Common myeloid progenitor, CD34-positive (primary cell): ENCODE measurements around the gene KDM1B.
A peak's percentile ranks its signal among the peaks of the same experiment; 100 is the strongest.
"Not testable (repeated sequence)": the region's sequence is repeated elsewhere in the genome, so short reads cannot be mapped to it uniquely, and the experiment has no call there.

Source experiments
- CTCF ChIA-PET: fragments of 350-600 bp; sonication (Branson Sonifier 250); formaldehyde crosslinking; loops from one replicate; lab custom pipeline; 2021; ENCODE audit warnings: antibody characterized with exemption; lab: Charles Lee
- POLR2A ChIA-PET: fragments of 350-600 bp; sonication (Branson Sonifier 250); formaldehyde crosslinking; loops from one replicate; lab custom pipeline; 2021; ENCODE audit warnings: antibody characterized with exemption; lab: Charles Lee
- DNase-seq, 3 donors: peaks; one replicate each; pipeline versions ENCODE4 v3.0.0 to v3.0.0-alpha.2; 2013
- H3K27ac ChIP-seq, 2 experiments: 1 replicate in 1 of 2; 2 replicates in 1 of 2; pipeline ENCODE4 v1.7.0; 2013; ENCODE audit warnings: inconsistent platforms in 2 of 2, low read length in 2 of 2, mild to moderate bottlenecking in 2 of 2, low read depth in 1 of 2, moderate library complexity in 1 of 2; ENCODE audit not compliant: severe bottlenecking in 2 of 2, insufficient read depth in 1 of 2, poor library complexity in 1 of 2
- H3K27me3 ChIP-seq, 5 experiments: replicated peaks in 2 of 5; 1 replicate in 3 of 5; 2 replicates in 2 of 5; pipeline versions ENCODE4 v1.6.1 to v1.7.0; 2013; ENCODE audit warnings: low read length in 4 of 5, mild to moderate bottlenecking in 2 of 5, moderate library complexity in 2 of 5, inconsistent platforms in 1 of 5; ENCODE audit not compliant: insufficient read depth in 5 of 5, control insufficient read depth in 4 of 5
- H3K36me3 ChIP-seq, 4 experiments: 1 replicate in 2 of 4; 2 replicates in 2 of 4; pipeline versions ENCODE4 v1.6.1 to v1.7.0; 2013; ENCODE audit warnings: low read length in 3 of 4, control low read depth in 1 of 4, mild to moderate bottlenecking in 1 of 4; ENCODE audit not compliant: control insufficient read depth in 4 of 4, insufficient read depth in 4 of 4
- H3K4me1 ChIP-seq, 4 experiments: 1 replicate in 3 of 4; 2 replicates in 1 of 4; pipeline versions ENCODE4 v1.6.1 to v1.7.1; 2013; ENCODE audit warnings: low read length in 3 of 4, mild to moderate bottlenecking in 3 of 4, control low read depth in 1 of 4, inconsistent platforms in 1 of 4, moderate library complexity in 1 of 4; ENCODE audit not compliant: control insufficient read depth in 4 of 4, insufficient read depth in 4 of 4; ENCODE audit errors: control extremely low read depth in 1 of 4
- H3K4me3 ChIP-seq, 7 experiments: 1 replicate in 4 of 7; 2 replicates in 3 of 7; pipeline versions ENCODE4 v1.5.1 to v1.7.0; 2013; ENCODE audit warnings: mild to moderate bottlenecking in 7 of 7, low read length in 6 of 7, moderate library complexity in 6 of 7, inconsistent platforms in 2 of 7, low read depth in 2 of 7, control low read depth in 1 of 7; ENCODE audit not compliant: insufficient read depth in 4 of 7, control insufficient read depth in 1 of 7; ENCODE audit errors: extremely low read depth in 1 of 7
- H3K9me3 ChIP-seq, 5 experiments: 1 replicate in 4 of 5; 2 replicates in 1 of 5; pipeline versions ENCODE4 v1.6.1 to v1.7.1; 2013; ENCODE audit warnings: low read length in 4 of 5, mild to moderate bottlenecking in 2 of 5, inconsistent platforms in 1 of 5, low read depth in 1 of 5, moderate library complexity in 1 of 5; ENCODE audit not compliant: control insufficient read depth in 4 of 5, insufficient read depth in 2 of 5; ENCODE audit errors: control extremely low read depth in 1 of 5
- WGBS: methylation state at CpG from one replicate; pipeline ENCODE4 v1.1.5; 2013; ENCODE audit not compliant: insufficient coverage; 5-methylcytosine and 5-hydroxymethylcytosine counted together

Gene KDM1B

DNA sequence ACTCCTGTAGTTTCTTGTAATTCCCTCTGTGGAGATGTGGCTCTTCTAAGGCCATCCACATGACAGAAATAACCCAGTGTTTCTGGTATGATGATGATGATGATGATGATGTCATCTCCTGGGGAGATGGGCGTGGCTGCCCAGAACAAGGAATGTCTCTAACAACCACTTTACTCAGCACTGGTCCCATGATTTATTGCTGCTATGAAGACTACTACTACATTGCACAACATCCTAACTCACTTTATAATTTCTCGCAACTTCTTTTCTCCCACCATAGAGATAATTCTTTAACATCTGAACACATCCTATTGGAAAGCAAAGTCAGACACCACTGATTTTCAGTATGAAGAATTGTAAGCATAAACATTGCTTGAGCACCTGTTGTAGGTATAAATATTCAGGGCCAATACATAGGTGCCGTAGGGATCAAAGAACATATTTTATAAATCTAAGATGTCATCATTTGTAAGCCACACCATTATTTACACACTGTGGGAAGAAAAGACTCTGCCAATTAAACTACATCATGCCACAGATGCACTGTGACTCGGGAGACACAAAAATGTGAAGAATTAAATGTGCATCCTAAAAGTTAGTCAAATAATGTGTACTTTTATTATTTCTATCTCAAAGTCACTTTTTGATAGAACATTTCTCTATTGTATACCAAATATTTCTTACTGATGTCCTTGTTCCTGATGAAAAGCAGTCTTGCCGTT is 6.8 kb upstream of the KDM1B start:
- H3K27ac ChIP-seq: no peak overlapping the region
- no peak overlapping the region for H3K4me3 ChIP-seq
- no peaks in the 10 kb centered on the region for H3K27me3 ChIP-seq
- H3K36me3 ChIP-seq: peaks cover 0 to 11% (median 5%) of the 10 kb centered on the region in 4 experiments
- WGBS: 100% methylated on average over 1 of the region's 5 CpGs
- no peaks in the 10 kb centered on the region for H3K9me3 ChIP-seq
- ChIA-PET CTCF (no interaction called here), POLR2A (no interaction called here)
- H3K4me1 ChIP-seq: peaks cover 4 to 12% (median 7%) of the 10 kb centered on the region in 4 experiments
- no peak for DNase-seq

DNA sequence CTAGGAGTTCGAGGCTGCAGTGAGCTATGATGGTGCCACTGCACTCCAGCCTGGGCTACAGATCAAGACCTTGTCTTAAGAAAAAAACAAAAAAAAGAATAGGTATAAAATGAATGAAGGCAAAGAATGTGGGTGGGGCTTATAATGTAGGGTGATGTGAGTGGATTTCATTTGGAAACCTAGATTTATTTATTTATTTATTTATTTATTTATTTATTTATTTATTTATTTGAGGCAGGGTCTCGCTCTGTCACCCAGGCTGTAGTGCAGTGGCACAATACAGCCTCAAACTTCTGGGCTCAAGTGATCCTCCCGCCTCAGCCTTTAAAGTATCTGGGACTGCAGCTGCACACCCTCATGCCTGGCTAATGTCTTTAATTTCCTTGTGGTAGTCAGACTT is 3.8 kb upstream of the KDM1B start:
- CTCF ChIA-PET: interaction anchor here (0.7 to 0.9 kb wide), 2 partner anchors 94 to 164 kb away, joined by 3 read pairs; partner anchors contain the start of gene KIF13A
- POLR2A ChIA-PET: not testable (repeated sequence)
- WGBS: 90% methylated on average over 2 of the region's 3 CpGs

GRCh38 chr6:18151801-18152200 is 3.4 kb upstream of the KDM1B start:
- no peaks in the 10 kb centered on the region for H3K27me3 ChIP-seq
- WGBS: 100% methylated on average over 1 of the region's 3 CpGs
- H3K36me3 ChIP-seq: peaks cover 0 to 8% (median 3%) of the 10 kb centered on the region in 4 experiments
- ChIA-PET CTCF (no interaction called here), POLR2A (no interaction called here)
- peaks cover 14 to 32% (median 26%) of the 10 kb centered on the region in 4 experiments for H3K4me1 ChIP-seq
- no peak overlapping the region for H3K4me3 ChIP-seq
- H3K27ac ChIP-seq: no peak overlapping the region
- H3K9me3 ChIP-seq: no peaks in the 10 kb centered on the region
- no peak for DNase-seq

More for the DNA sequence above, 3.8 kb upstream of the KDM1B start:
- not testable (repeated sequence) for H3K9me3 ChIP-seq, H3K36me3 ChIP-seq, H3K27me3 ChIP-seq, H3K27ac ChIP-seq, H3K4me3 ChIP-seq, DNase-seq
- H3K4me1 ChIP-seq: peaks cover 14 to 29% (median 24%) of the 10 kb centered on the region in 4 experiments

GRCh38 chr6:18153311-18153703 is 1.9 kb upstream of the KDM1B start:
- H3K9me3 ChIP-seq: no peaks in the 10 kb centered on the region
- peak overlapping the region in 1 of 7 experiments; percentile 89 for H3K4me3 ChIP-seq
- ChIA-PET CTCF (interaction anchor here (0.5 kb wide), 1 partner anchor 359 kb away, joined by 3 read pairs; no protein-coding TSS in a partner anchor), POLR2A (interaction anchor here (0.6 kb wide), 1 partner anchor 16 kb away, joined by 4 read pairs; no protein-coding TSS in a partner anchor)
- H3K36me3 ChIP-seq: peaks cover 0 to 3% (median 1%) of the 10 kb centered on the region in 4 experiments
- no peak for DNase-seq
- no peaks in the 10 kb centered on the region for H3K27me3 ChIP-seq
- peak overlapping the region in 1 of 2 experiments; percentile 86 for H3K27ac ChIP-seq
- H3K4me1 ChIP-seq: peaks cover 14 to 32% (median 26%) of the 10 kb centered on the region in 4 experiments

DNA sequence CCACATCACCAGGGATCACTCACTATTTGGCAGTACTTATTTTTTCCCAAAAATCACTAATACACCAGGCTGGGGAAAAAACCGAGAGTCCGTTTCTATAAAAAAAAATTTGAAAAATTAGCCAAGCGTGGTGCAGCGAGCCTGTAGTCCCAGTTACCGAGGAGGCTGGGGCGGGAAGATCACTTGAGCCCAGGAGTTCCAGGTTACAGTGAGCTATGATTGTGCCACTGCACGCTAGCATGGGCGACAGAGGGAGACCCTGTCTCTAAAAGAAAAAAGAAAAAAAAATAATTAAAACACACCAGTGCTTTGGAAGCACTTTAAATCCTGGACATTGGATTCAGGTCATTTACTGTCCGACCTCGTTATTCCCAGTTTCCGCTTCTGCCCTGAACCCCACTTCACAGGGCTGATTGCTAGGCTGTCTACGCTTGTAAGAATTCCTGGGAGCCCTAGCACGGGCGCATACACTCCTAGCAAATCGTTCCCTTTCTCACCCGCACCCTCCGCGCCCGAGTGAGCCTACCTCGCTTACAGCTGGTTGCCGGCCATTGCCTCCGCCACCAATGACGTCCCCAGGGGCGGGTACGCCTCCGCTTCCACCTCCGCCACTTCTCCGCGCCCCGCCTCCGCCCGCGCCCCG is 594 bp upstream of the KDM1B start, which contains the start of gene TPMT:
Gene TPMT (minus strand): TSS at position 571 of the 643 bp plus-strand sequence. CDS start 5,950 bp downstream, outside the sequence.
- H3K27me3 ChIP-seq: no peaks in the 10 kb centered on the region
- peak within 1 kb of the TSS; percentile 66 to 86 for H3K27ac ChIP-seq
- peaks cover 0 to 4% (median 2%) of the 10 kb centered on the region in 4 experiments for H3K36me3 ChIP-seq
- peak within 1 kb of the TSS; percentile 78 to 100 (median 95) for H3K4me3 ChIP-seq
- H3K9me3 ChIP-seq: no peaks in the 10 kb centered on the region
- H3K4me1 ChIP-seq: peaks cover 14 to 32% (median 26%) of the 10 kb centered on the region in 4 experiments
- WGBS: 0% methylated on average over 23 of the region's 34 CpGs
- POLR2A ChIA-PET: interaction anchor here (0.6 to 0.9 kb wide), 2 partner anchors 9 to 468 kb away, joined by 3 to 4 read pairs; no protein-coding TSS in a partner anchor
- DNase-seq: peak in 2 of 3 donors; percentile 4 to 22
- CTCF ChIA-PET: no interaction called here

DNA sequence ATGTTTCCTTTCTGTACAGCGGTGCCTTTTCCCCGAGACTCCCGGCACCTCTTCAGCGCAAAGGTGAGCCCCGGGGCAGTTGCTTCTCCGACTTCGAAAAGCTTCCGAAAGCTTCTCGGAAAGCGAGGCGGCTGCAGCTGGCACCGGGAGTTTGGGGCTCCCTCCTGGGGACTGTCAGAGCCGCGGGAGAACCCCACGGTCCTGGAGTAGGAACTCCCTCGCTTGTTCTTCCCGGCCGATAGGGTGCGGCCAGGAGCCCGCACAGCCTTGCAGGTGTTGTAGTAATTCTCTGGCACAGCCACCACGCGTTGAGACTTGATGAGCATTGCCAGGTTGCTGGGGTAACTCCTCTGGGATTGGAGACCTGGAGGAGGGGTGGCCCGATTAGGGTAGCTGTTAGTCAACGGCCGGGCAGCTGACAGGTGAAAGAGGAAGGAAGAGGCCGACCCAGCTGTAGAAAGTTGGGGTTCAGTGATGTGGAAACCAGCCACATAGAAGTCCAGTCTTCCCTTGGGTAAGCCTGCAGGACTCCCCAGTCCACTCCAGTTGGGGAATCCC is 721 bp downstream of the KDM1B start:
- Histone ChIP-seq H3K9me3 (no peaks in the 10 kb centered on the region), H3K27me3 (no peaks in the 10 kb centered on the region), H3K27ac (peak overlapping the region; percentile 61 to 86), H3K4me3 (peak overlapping the region; percentile 78 to 95 (median 89)), H3K4me1 (peaks cover 14 to 32% (median 26%) of the 10 kb centered on the region in 4 experiments), H3K36me3 (peaks cover 0 to 12% (median 7%) of the 10 kb centered on the region in 4 experiments)
- CTCF ChIA-PET: interaction anchor here (1.3 kb wide), 1 partner anchor 30 kb away, joined by 4 read pairs; no protein-coding TSS in a partner anchor
- 0% methylated on average over 25 of the region's 26 CpGs for WGBS
- peak; percentile 77 to 84 (median 80) for DNase-seq
- POLR2A ChIA-PET: interaction anchor here (0.6 kb wide), 1 partner anchor 516 kb away, joined by 3 read pairs; no protein-coding TSS in a partner anchor
